ENCODE results near the gene JDP2. TPM values are rescaled to one million over a fixed set of nuclear protein-coding genes. Genes with fewer than 3 reads are reported as not detected.

The JDP2 gene
- total RNA-seq, 1 donor from 2014 or later: 72.2 TPM

GRCh38 chr14:75452324-75452723 lies 24.5 kb downstream of the JDP2 start:
- Mint-ChIP-seq H3K27me3 (ENCODE audit: low read depth) (no peaks in the 10 kb centered on the region), H3K36me3 (ENCODE audit: low read depth) (peaks cover 11% of the 10 kb centered on the region), H3K27ac (ENCODE audit: unreplicated experiment) (peak overlapping the region; percentile 96), H3K9me3 (ENCODE audit: low read depth) (no peaks in the 10 kb centered on the region), H3K4me3 (ENCODE audit: unreplicated experiment) (no peak overlapping the region), H3K4me1 (ENCODE audit: low read depth) (peaks cover 93% of the 10 kb centered on the region)
- DNase-seq (ENCODE audit: low spot score): no peak
- no peak for TF ChIP-seq CTCF (IDR thresholded peaks at IDR 0.05)

DNA sequence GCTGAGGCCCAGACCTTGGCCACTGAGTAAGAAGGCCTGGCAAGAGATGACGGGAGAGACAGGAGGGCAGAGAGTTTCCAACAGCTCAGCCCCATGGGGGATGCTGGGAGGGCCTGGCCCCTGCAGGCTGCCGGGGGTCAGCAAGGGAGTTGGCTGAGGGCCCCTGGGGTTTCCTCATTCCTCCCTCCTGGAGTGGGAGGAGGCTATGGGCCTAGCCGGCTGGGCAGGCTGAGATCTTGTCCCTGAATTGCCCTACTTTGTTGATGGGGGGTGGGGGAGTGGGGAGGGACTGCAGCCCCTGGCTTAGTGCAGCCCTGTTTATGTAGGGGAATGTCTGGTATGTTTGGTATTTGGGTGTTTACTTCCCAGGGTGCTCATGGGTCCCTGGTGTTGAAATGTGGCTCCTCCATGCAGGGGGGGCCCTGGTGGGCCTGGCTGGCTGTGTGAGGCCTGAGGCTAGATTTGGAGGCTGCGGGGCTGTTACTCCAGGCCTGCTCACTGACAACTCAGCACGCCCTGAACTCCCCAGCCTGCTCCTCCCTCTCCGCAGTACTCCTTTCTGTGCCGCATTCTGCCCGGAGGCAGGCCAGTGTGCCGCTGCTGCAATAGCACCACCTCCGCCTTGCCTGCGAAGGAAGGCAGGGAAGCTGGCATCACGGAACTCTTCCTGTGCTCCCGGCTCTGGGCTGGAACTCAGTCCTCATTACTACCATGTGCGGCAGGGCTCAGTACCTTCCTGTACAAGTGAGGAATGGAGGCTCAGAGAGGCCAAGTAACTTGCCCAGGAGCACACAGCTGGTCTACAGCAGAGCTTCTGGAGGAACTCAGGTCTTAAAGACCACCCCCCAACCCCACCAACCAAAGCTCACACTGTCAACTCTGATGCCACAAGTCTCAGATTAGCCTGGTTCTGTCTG lies 25.3 kb downstream of the JDP2 start:
- Mint-ChIP-seq H3K9me3 (ENCODE audit: low read depth) (no peaks in the 10 kb centered on the region), H3K27ac (ENCODE audit: unreplicated experiment) (peak overlapping the region; percentile 96), H3K4me3 (ENCODE audit: unreplicated experiment) (peak overlapping the region; percentile 57), H3K4me1 (ENCODE audit: low read depth) (peaks cover 95% of the 10 kb centered on the region), H3K36me3 (ENCODE audit: low read depth) (peaks cover 11% of the 10 kb centered on the region), H3K27me3 (ENCODE audit: low read depth) (no peaks in the 10 kb centered on the region)
- peak; percentile 97 for DNase-seq (ENCODE audit: low spot score)
- peak; percentile 4 for TF ChIP-seq CTCF (IDR thresholded peaks at IDR 0.05)

- H3K4me1 Mint-ChIP-seq (ENCODE audit: low read depth): peaks cover 95% of the 10 kb centered on the region
- H3K36me3 Mint-ChIP-seq (ENCODE audit: low read depth): peaks cover 14% of the 10 kb centered on the region
- DNase-seq (ENCODE audit: low spot score): no peak
- H3K9me3 Mint-ChIP-seq (ENCODE audit: low read depth): no peaks in the 10 kb centered on the region
- H3K27ac Mint-ChIP-seq (ENCODE audit: unreplicated experiment): peak overlapping the region; percentile 96
- H3K27me3 Mint-ChIP-seq (ENCODE audit: low read depth): no peaks in the 10 kb centered on the region
- H3K4me3 Mint-ChIP-seq (ENCODE audit: unreplicated experiment): no peak overlapping the region
- peak; percentile 5 for TF ChIP-seq CTCF (IDR thresholded peaks at IDR 0.05)
Observed at GRCh38 chr14:75453817-75454434, 26.1 kb downstream of the JDP2 start.

GRCh38 chr14:75454963-75455546 lies 27.2 kb downstream of the JDP2 start:
- Mint-ChIP-seq H3K27me3 (ENCODE audit: low read depth) (no peaks in the 10 kb centered on the region), H3K36me3 (ENCODE audit: low read depth) (peaks cover 14% of the 10 kb centered on the region), H3K27ac (ENCODE audit: unreplicated experiment) (peak overlapping the region; percentile 50), H3K4me3 (ENCODE audit: unreplicated experiment) (no peak overlapping the region), H3K9me3 (ENCODE audit: low read depth) (no peaks in the 10 kb centered on the region), H3K4me1 (ENCODE audit: low read depth) (peaks cover 87% of the 10 kb centered on the region)
- DNase-seq (ENCODE audit: low spot score): no peak
- no peak for TF ChIP-seq CTCF (IDR thresholded peaks at IDR 0.05)
